SU-DHL-6 (cell line): ENCODE measurements around the gene NEB.

Experiments
- CTCF ChIP-seq: fragments of 200-600 bp; sonication (generic); IDR thresholded peaks from one replicate; pipeline ENCODE4 v1.5.1; 2017; ENCODE audit warnings: antibody characterized with exemption, mild to moderate bottlenecking, low read length, moderate library complexity; ENCODE audit not compliant: insufficient read depth, poor library complexity, severe bottlenecking
- EZH2phosphoT487 ChIP-seq: fragments of 200-600 bp; sonication (generic), shearing (Covaris generic); conservative IDR thresholded peaks from 2 replicates; pipeline ENCODE4 v1.6.1; 2018; ENCODE audit warnings: mild to moderate bottlenecking, antibody characterized with exemption, low read length, moderate library complexity, mixed read lengths

- TF ChIP-seq CTCF: no peak
- TF ChIP-seq EZH2phosphoT487: no peak
Measured at GRCh38 chr2:151780938-151781337, 46.7 kb upstream of the NEB start.
